ENCODE measurements around the gene POLR2F. TPM values are rescaled to one million over a fixed set of nuclear protein-coding genes. Genes with fewer than 3 reads are reported as not detected.
"Not testable (repeated sequence)": the region's sequence is repeated elsewhere in the genome, so short reads cannot be mapped to it uniquely, and the experiment has no call there.

Gene POLR2F
- total RNA-seq, 1 donor from 2014 or later, result 63.0 TPM

- Mint-ChIP-seq H3K27me3 (ENCODE audit: low read depth) (no peaks in the 10 kb centered on the region), H3K36me3 (ENCODE audit: low read depth) (peaks cover 7% of the 10 kb centered on the region), H3K9me3 (ENCODE audit: low read depth) (no peaks in the 10 kb centered on the region), H3K27ac (ENCODE audit: unreplicated experiment) (no peak overlapping the region), H3K4me1 (ENCODE audit: low read depth) (no peaks in the 10 kb centered on the region), H3K4me3 (ENCODE audit: unreplicated experiment) (no peak overlapping the region)
- DNase-seq (ENCODE audit: low spot score), result no peak
- no peak for TF ChIP-seq CTCF (IDR thresholded peaks at IDR 0.05)
These were observed 20.0 kb downstream of the POLR2F start for GRCh38 chr22:37973271-37974170.

DNA sequence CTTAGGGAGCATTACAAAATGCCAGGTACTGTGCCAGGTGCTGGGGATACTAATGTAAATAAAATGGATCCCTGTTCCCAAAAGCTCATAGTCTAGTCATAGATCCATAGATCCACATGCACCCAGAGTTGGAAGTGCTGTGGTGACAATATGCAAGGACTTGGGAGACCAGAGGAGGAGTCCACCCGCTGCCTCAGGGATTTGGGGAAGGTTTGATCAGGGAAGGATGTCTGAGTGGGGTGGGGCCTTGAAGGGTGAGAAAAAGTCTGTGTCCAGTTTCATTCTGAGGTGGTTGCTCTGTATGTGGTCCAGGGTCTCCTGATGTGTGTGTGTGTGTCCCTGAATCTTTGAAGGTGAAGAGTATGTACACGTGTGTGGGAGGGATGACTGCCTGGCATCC, 21.7 kb downstream of the POLR2F start:
- Mint-ChIP-seq H3K4me3 (ENCODE audit: unreplicated experiment) (no peak overlapping the region), H3K27me3 (ENCODE audit: low read depth) (no peaks in the 10 kb centered on the region), H3K36me3 (ENCODE audit: low read depth) (peaks cover 3% of the 10 kb centered on the region), H3K4me1 (ENCODE audit: low read depth) (no peaks in the 10 kb centered on the region), H3K27ac (ENCODE audit: unreplicated experiment) (no peak overlapping the region), H3K9me3 (ENCODE audit: low read depth) (no peaks in the 10 kb centered on the region)
- no peak for TF ChIP-seq CTCF (IDR thresholded peaks at IDR 0.05)
- DNase-seq (ENCODE audit: low spot score), result no peak

- not testable (repeated sequence) for H3K9me3 Mint-ChIP-seq (ENCODE audit: low read depth)
These were observed 22.5 kb downstream of the POLR2F start for GRCh38 chr22:37976022-37976421.

GRCh38 chr22:37976547-37976946, 23.0 kb downstream of the POLR2F start:
- no peak for DNase-seq (ENCODE audit: low spot score)
- H3K36me3 Mint-ChIP-seq (ENCODE audit: low read depth), result peaks cover 3% of the 10 kb centered on the region
- no peak overlapping the region for H3K4me3 Mint-ChIP-seq (ENCODE audit: unreplicated experiment)
- H3K9me3 Mint-ChIP-seq (ENCODE audit: low read depth), result no peaks in the 10 kb centered on the region
- no peaks in the 10 kb centered on the region for H3K27me3 Mint-ChIP-seq (ENCODE audit: low read depth)
- H3K4me1 Mint-ChIP-seq (ENCODE audit: low read depth), result no peaks in the 10 kb centered on the region
- no peak overlapping the region for H3K27ac Mint-ChIP-seq (ENCODE audit: unreplicated experiment)
- TF ChIP-seq CTCF (IDR thresholded peaks at IDR 0.05), result no peak

More at GRCh38 chr22:37976022-37976421, 22.5 kb downstream of the POLR2F start:
- H3K4me3 Mint-ChIP-seq (ENCODE audit: unreplicated experiment); H3K27me3 Mint-ChIP-seq (ENCODE audit: low read depth); H3K4me1 Mint-ChIP-seq (ENCODE audit: low read depth); H3K27ac Mint-ChIP-seq (ENCODE audit: unreplicated experiment); DNase-seq (ENCODE audit: low spot score); H3K36me3 Mint-ChIP-seq (ENCODE audit: low read depth): not testable (repeated sequence)

- no peaks in the 10 kb centered on the region for H3K9me3 Mint-ChIP-seq (ENCODE audit: low read depth)
- H3K36me3 Mint-ChIP-seq (ENCODE audit: low read depth), result peaks cover 2% of the 10 kb centered on the region
- no peak overlapping the region for H3K27ac Mint-ChIP-seq (ENCODE audit: unreplicated experiment)
- no peak overlapping the region for H3K4me3 Mint-ChIP-seq (ENCODE audit: unreplicated experiment)
- H3K27me3 Mint-ChIP-seq (ENCODE audit: low read depth), result peaks cover 10% of the 10 kb centered on the region
- H3K4me1 Mint-ChIP-seq (ENCODE audit: low read depth), result no peaks in the 10 kb centered on the region
- no peak for TF ChIP-seq CTCF (IDR thresholded peaks at IDR 0.05)
- DNase-seq (ENCODE audit: low spot score), result no peak
These were observed 26.3 kb downstream of the POLR2F start for GRCh38 chr22:37979782-37980181.

All from chondrocyte (in vitro differentiated cells).